Thyroid gland (tissue), 4 donors: ENCODE measurements around the gene ERP44.

ENCODE experiments used
- POLR2A ChIP-seq, 2 donors: fragments of 450-650 bp; IDR thresholded peaks; one replicate each; pipeline ENCODE4 v1.6.1; 2017; ENCODE audit warnings: antibody characterized with exemption in 2 of 2, mild to moderate bottlenecking in 2 of 2, moderate library complexity in 1 of 2
- TF ChIP-seq, protein P1 (sequence below), 6 experiments: fragments of 200-600 bp in 3 of 6; fragments of 450-650 bp in 3 of 6; sonication (generic) in 3 of 6; IDR thresholded peaks; one replicate each; pipeline ENCODE4 v1.5.1; 2016 to 2019; ENCODE audit warnings: antibody characterized with exemption in 6 of 6, mild to moderate bottlenecking in 2 of 6, inconsistent platforms in 1 of 6, moderate library complexity in 1 of 6

DNA sequence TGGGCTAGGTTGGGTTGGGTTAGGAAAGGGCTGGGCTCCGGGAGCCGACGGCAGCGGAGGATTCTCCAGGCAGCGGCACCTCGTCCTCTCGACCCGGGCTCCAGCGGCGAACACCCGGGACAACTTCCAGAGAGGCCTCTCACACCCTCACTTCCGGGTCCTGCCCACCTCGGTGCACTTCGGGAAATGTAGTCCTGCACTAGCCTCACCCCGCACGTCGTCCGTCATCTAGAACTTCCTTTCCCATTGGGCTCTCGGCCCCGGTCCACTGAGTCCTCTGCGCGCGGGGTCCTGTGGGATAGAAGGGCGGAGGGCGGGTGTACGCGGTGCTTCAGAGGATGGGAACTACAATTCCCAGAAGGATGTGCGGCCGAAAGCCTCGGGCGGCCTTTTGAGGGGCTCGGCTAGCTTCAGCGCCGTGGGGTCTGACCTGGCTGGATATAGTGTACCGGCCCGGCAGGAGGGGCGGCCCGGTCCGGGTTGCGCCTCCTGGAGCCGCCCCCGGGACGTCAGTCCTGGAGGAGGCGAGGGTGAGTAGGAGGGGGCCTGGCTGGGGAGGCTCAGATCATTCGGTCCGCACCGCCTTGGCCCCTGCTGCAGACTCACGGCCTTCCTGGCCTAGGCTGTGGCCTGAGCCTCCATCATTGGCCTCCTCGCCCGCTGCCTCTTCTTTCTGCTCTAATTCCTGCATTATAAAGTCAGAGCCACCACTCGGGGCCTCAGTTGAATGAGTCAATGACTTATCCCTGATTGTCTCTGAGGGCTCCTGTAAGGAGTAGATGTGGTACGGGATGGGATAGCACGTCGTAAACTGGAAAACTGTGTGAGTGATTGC, at the start of gene ERP44, which contains the start of gene INVS:
- TF ChIP-seq, protein P1, sequence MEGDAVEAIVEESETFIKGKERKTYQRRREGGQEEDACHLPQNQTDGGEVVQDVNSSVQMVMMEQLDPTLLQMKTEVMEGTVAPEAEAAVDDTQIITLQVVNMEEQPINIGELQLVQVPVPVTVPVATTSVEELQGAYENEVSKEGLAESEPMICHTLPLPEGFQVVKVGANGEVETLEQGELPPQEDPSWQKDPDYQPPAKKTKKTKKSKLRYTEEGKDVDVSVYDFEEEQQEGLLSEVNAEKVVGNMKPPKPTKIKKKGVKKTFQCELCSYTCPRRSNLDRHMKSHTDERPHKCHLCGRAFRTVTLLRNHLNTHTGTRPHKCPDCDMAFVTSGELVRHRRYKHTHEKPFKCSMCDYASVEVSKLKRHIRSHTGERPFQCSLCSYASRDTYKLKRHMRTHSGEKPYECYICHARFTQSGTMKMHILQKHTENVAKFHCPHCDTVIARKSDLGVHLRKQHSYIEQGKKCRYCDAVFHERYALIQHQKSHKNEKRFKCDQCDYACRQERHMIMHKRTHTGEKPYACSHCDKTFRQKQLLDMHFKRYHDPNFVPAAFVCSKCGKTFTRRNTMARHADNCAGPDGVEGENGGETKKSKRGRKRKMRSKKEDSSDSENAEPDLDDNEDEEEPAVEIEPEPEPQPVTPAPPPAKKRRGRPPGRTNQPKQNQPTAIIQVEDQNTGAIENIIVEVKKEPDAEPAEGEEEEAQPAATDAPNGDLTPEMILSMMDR (IDR thresholded peaks at IDR 0.05) = no peak
- peak in 1 of 2 donors; percentile 87 for TF ChIP-seq POLR2A (IDR thresholded peaks at IDR 0.05)
